ENCODE measurements around the gene TRHDE. TPM values are rescaled to one million over a fixed set of nuclear protein-coding genes. Genes with fewer than 3 reads are reported as not detected.
"Not testable (repeated sequence)": the region's sequence is repeated elsewhere in the genome, so short reads cannot be mapped to it uniquely, and the experiment has no call there.

TRHDE gene
- total RNA-seq, 1 donor from 2014 or later = 34.9 TPM

- Histone ChIP-seq H3K4me3 (no peak overlapping the region), H3K27me3 (no peaks in the 10 kb centered on the region), H3K36me3 (no peaks in the 10 kb centered on the region), H3K27ac (no peak overlapping the region), H3K9me3 (no peaks in the 10 kb centered on the region), H3K4me1 (no peaks in the 10 kb centered on the region)
- no peak for DNase-seq (ENCODE audit: extremely low spot score in 2 of 2)
- intact Hi-C loops (cut with DNase I) = no loop called here
- TF ChIP-seq POLR2A (IDR thresholded peaks at IDR 0.05) = no peak
- TF ChIP-seq CTCF (IDR thresholded peaks at IDR 0.05) = no peak
- TF ChIP-seq POLR2AphosphoS5 (IDR thresholded peaks at IDR 0.05; ENCODE audit: insufficient read depth in 1 of 2, low read depth in 1 of 2) = no peak
These were observed 408.9 kb downstream of the TRHDE start for GRCh38 chr12:72681028-72681427.

DNA sequence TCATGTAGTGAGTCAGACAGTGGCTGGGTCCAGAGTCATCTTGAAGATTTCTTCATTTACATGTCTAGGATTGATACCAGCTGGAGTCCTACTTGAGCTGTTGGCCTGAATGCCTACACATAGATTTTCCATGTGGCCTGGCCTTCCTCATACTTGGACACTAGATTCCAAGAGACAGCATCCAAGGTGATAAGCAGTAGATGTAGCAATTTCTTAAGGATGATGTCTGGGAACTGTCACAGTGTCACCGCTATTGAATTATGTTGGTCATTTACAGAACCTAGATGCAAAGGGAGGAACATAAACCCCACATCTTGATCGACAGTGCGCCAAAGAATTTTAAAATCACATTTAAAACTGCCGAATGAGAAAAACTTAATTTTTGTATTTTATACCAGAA is 412.3 kb downstream of the TRHDE start:
- Histone ChIP-seq H3K4me1 (no peaks in the 10 kb centered on the region), H3K27ac (no peak overlapping the region), H3K27me3 (no peaks in the 10 kb centered on the region), H3K36me3 (no peaks in the 10 kb centered on the region), H3K4me3 (no peak overlapping the region), H3K9me3 (no peaks in the 10 kb centered on the region)
- DNase-seq (ENCODE audit: extremely low spot score in 2 of 2) = no peak
- intact Hi-C loops (cut with DNase I) = no loop called here
- TF ChIP-seq POLR2A (IDR thresholded peaks at IDR 0.05) = no peak
- TF ChIP-seq CTCF (IDR thresholded peaks at IDR 0.05) = no peak
- no peak for TF ChIP-seq POLR2AphosphoS5 (IDR thresholded peaks at IDR 0.05; ENCODE audit: insufficient read depth in 1 of 2, low read depth in 1 of 2)

DNA sequence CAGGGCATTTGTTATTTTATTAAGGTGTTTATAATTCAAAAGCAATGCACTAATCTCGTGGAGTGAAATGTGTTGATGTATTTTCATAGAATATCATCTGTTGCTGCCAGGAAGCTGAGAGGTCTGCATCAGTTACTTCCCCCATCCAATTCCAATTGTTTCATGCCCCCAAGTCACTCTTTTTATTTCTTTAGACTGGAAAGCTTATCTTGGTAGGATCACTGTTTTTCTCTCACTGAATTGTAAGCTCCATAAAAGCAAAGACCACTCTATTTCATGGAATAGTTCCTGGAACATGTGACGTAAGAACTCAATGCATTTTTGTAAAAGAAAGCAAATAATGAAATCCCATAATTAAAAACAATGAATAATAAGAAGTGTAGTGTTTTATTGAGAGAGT is 420.2 kb downstream of the TRHDE start:
- Histone ChIP-seq H3K4me3 (no peak overlapping the region), H3K36me3 (no peaks in the 10 kb centered on the region), H3K9me3 (no peaks in the 10 kb centered on the region), H3K4me1 (no peaks in the 10 kb centered on the region), H3K27ac (no peak overlapping the region), H3K27me3 (no peaks in the 10 kb centered on the region)
- intact Hi-C loops (cut with DNase I) = no loop called here
- no peak for DNase-seq (ENCODE audit: extremely low spot score in 2 of 2)
- TF ChIP-seq POLR2AphosphoS5 (IDR thresholded peaks at IDR 0.05; ENCODE audit: insufficient read depth in 1 of 2, low read depth in 1 of 2) (no peak), CTCF (IDR thresholded peaks at IDR 0.05) (no peak), POLR2A (IDR thresholded peaks at IDR 0.05) (no peak)

DNA sequence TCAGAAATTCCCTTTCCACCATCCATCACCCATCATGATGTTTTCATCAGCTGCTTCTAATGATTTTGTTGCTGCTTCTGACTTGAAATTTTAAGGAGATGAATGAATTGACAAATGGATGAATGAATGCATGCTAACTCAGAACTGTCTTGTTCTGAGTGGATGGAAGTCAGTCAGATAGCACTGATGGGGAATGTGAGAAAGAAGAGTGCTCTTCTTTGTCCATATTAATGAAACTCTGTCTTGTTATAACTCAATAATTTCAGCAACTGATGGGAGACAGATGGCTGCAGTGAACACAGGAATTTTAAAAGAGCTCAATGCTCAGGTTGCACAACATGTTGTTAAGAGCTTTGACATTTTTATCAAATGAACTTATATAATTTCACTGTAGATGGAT is 422.0 kb downstream of the TRHDE start:
- H3K4me1 ChIP-seq = no peaks in the 10 kb centered on the region
- H3K36me3 ChIP-seq = no peaks in the 10 kb centered on the region
- intact Hi-C loops (cut with DNase I) = no loop called here
- H3K9me3 ChIP-seq = no peaks in the 10 kb centered on the region
- TF ChIP-seq POLR2AphosphoS5 (IDR thresholded peaks at IDR 0.05; ENCODE audit: insufficient read depth in 1 of 2, low read depth in 1 of 2) = no peak
- no peak for TF ChIP-seq CTCF (IDR thresholded peaks at IDR 0.05)
- no peak for TF ChIP-seq POLR2A (IDR thresholded peaks at IDR 0.05)
- no peaks in the 10 kb centered on the region for H3K27me3 ChIP-seq
- no peak overlapping the region for H3K27ac ChIP-seq
- no peak for DNase-seq (ENCODE audit: extremely low spot score in 2 of 2)
- H3K4me3 ChIP-seq = no peak overlapping the region

- H3K4me1 ChIP-seq = no peaks in the 10 kb centered on the region
- DNase-seq (ENCODE audit: extremely low spot score in 2 of 2) = no peak
- no peak overlapping the region for H3K27ac ChIP-seq
- intact Hi-C loops (cut with DNase I) = no loop called here
- no peaks in the 10 kb centered on the region for H3K36me3 ChIP-seq
- H3K4me3 ChIP-seq = no peak overlapping the region
- no peaks in the 10 kb centered on the region for H3K9me3 ChIP-seq
- no peak for TF ChIP-seq POLR2A (IDR thresholded peaks at IDR 0.05)
- TF ChIP-seq CTCF (IDR thresholded peaks at IDR 0.05) = no peak
- no peak for TF ChIP-seq POLR2AphosphoS5 (IDR thresholded peaks at IDR 0.05; ENCODE audit: insufficient read depth in 1 of 2, low read depth in 1 of 2)
- H3K27me3 ChIP-seq = no peaks in the 10 kb centered on the region
These were observed 427.2 kb downstream of the TRHDE start for GRCh38 chr12:72699362-72699761.

DNA sequence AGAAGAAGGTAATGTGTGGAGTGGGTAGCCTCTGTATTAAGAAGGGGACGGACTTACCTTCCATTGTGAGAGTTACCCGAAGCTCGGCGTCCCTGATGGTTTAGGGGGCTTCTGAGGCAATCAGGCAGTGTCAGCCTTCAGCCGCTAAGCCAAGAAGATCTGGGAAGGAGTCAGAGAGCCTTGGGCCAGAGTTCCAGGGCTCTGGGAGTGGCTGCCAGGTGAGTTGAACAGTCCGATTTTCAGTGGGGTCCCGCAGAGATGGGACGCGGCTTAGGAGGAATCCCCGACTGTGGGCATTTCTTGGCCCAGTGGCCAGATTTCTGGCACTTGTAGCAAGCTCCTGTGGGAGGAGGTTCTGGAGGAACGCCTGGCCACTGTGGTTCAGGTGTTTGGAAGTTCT is 439.9 kb downstream of the TRHDE start:
- H3K27me3 ChIP-seq; H3K4me1 ChIP-seq; H3K4me3 ChIP-seq; intact Hi-C loops (cut with DNase I); H3K36me3 ChIP-seq; H3K27ac ChIP-seq; H3K9me3 ChIP-seq; DNase-seq (ENCODE audit: extremely low spot score in 2 of 2): not testable (repeated sequence)

Measured in vagina (tissue), 2 donors.